A673 (cell line): ENCODE results near the gene MSI2. TPM values are rescaled to one million over a fixed set of nuclear protein-coding genes. Genes with fewer than 3 reads are reported as not detected.

Experiments used
- BruUV-seq: library from RNA; stranded (reverse); fragments of 400-500 nt; replicated peaks from 2 replicates; lab custom pipeline; 2021; lab: Mats Ljungman, UMichigan
- CTCF ChIA-PET: fragments of 300-600 bp; sonication (Branson Sonifier 250); formaldehyde crosslinking; loops from one replicate; lab custom pipeline; 2022; ENCODE audit warnings: antibody characterized with exemption; lab: Charles Lee
- POLR2A ChIA-PET: fragments of 300-600 bp; sonication (Branson Sonifier 250); formaldehyde crosslinking; loops from one replicate; lab custom pipeline; 2022; ENCODE audit warnings: antibody characterized with exemption; ENCODE audit not compliant: low non-redundant PET; lab: Charles Lee
- DNase-seq: peaks from one replicate; pipeline ENCODE4 v3.0.0-alpha.2; 2015; ENCODE audit warnings: low spot score
- H3K27ac ChIP-seq: fragments of 200-600 bp; sonication (generic); 2 replicates; pipeline ENCODE4 v1.5.1; 2016; ENCODE audit warnings: mixed run types, low read depth, mild to moderate bottlenecking, mixed read lengths, antibody characterized with exemption, low read length; ENCODE audit not compliant: poor library complexity, severe bottlenecking
- H3K27me3 ChIP-seq: fragments of 200-600 bp; sonication (generic); replicated peaks from 2 replicates; pipeline ENCODE4 v1.6.1; 2017; ENCODE audit warnings: mixed run types, low read depth, mild to moderate bottlenecking, mixed read lengths, antibody characterized with exemption, low read length; ENCODE audit not compliant: insufficient read depth, poor library complexity
- H3K36me3 ChIP-seq: fragments of 200-600 bp; sonication (generic); 2 replicates; pipeline ENCODE4 v1.6.1; 2016; ENCODE audit warnings: mixed run types, mild to moderate bottlenecking, mixed read lengths, antibody characterized with exemption, low read length; ENCODE audit not compliant: insufficient read depth, poor library complexity, severe bottlenecking
- H3K4me1 ChIP-seq: fragments of 200-600 bp; sonication (generic); 2 replicates; pipeline ENCODE4 v1.6.1; 2017; ENCODE audit warnings: mixed run types, mild to moderate bottlenecking, mixed read lengths, antibody characterized with exemption, low read length; ENCODE audit not compliant: insufficient read depth, poor library complexity, severe bottlenecking
- H3K4me3 ChIP-seq: fragments of 200-600 bp; sonication (generic); 2 replicates; pipeline ENCODE4 v1.5.1; 2016; ENCODE audit warnings: low read depth, mixed run types, mild to moderate bottlenecking, mixed read lengths, low read length; ENCODE audit not compliant: poor library complexity, severe bottlenecking
- H3K9me3 ChIP-seq: fragments of 200-600 bp; sonication (generic); 2 replicates; pipeline ENCODE4 v1.6.1; 2016; ENCODE audit warnings: mixed run types, low read depth, mild to moderate bottlenecking, mixed read lengths, antibody characterized with exemption, low read length; ENCODE audit not compliant: poor library complexity, severe bottlenecking
- EZH2 ChIP-seq: fragments of 200-600 bp; sonication (generic); IDR thresholded peaks from 2 replicates; pipeline ENCODE4 v1.6.1; 2017; ENCODE audit warnings: borderline replicate concordance, low read depth, mild to moderate bottlenecking, mixed read lengths, antibody characterized with exemption, low read length; ENCODE audit not compliant: poor library complexity, severe bottlenecking
- intact Hi-C: fragments of 100-400 bp; cut with micrococcal nuclease; formaldehyde crosslinking; loops from one replicate; pipeline ENCODE4 v1.10.0; 2022; ENCODE audit not compliant: unreplicated experiment
- total RNA-seq: library from RNA; stranded (reverse); gene quantifications from 2 replicates; pipeline ENCODE4 v1.2.3, GENCODE V29; 2021
- TF ChIP-seq, protein P1 (sequence below): fragments of 300-800, 200-600 bp; sonication (generic); conservative IDR thresholded peaks from 2 replicates; pipeline ENCODE4 v1.5.1; 2017; ENCODE audit warnings: low read depth, mild to moderate bottlenecking, antibody characterized with exemption, low read length, moderate library complexity, mixed read lengths

The MSI2 gene
- total RNA-seq, 1 experiment from 2014 or later, result 108 TPM

DNA sequence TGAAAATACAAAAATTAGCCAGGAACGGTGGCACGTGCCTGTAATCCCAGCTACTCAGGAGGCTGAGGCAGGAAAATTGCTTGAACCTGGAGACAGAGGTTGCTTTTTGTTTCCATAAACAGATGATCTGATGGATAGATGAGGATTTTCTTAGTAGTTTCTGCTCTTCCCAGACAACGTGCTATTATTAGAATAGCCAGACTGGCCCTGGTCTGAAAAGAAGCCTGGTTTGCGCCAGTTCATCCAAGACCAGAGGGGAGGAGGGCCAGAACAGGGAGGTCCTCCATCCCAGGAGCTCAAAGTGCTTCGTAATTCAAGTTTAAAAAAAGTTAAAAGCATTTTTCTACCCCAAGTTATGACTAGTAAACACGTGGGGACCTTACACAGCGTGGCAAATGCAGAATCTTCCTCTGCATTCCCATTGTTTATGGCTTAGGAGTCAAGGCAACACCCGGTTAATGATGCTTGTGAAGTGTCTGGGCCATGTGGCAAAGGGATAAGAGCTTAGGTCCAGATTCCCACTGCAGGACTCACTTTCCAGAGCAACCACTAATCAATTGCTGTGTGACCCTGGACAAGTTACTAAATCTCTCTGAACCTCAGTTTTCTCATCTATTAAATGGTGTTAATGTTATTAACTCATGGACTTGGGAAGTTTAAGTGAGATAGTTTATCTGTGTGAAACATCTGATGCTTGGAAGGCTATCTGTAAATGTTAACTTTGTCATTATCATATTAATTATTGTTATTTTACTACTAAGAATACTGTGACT lies 283.4 kb downstream of the MSI2 start:
- BruUV-seq, result no TSS peak
- no peak overlapping the region for H3K27ac ChIP-seq
- DNase-seq, result no peak
- H3K36me3 ChIP-seq, result no peaks in the 10 kb centered on the region
- TF ChIP-seq, protein P1, sequence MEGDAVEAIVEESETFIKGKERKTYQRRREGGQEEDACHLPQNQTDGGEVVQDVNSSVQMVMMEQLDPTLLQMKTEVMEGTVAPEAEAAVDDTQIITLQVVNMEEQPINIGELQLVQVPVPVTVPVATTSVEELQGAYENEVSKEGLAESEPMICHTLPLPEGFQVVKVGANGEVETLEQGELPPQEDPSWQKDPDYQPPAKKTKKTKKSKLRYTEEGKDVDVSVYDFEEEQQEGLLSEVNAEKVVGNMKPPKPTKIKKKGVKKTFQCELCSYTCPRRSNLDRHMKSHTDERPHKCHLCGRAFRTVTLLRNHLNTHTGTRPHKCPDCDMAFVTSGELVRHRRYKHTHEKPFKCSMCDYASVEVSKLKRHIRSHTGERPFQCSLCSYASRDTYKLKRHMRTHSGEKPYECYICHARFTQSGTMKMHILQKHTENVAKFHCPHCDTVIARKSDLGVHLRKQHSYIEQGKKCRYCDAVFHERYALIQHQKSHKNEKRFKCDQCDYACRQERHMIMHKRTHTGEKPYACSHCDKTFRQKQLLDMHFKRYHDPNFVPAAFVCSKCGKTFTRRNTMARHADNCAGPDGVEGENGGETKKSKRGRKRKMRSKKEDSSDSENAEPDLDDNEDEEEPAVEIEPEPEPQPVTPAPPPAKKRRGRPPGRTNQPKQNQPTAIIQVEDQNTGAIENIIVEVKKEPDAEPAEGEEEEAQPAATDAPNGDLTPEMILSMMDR, result no peak
- TF ChIP-seq EZH2, result no peak
- ChIA-PET POLR2A (no interaction called here), CTCF (no interaction called here)
- H3K4me1 ChIP-seq, result peaks cover 68% of the 10 kb centered on the region
- H3K4me3 ChIP-seq, result no peak overlapping the region
- no peaks in the 10 kb centered on the region for H3K9me3 ChIP-seq
- H3K27me3 ChIP-seq, result no peaks in the 10 kb centered on the region
- intact Hi-C loops, result loop anchor here (10.0 kb wide), 1 partner anchor 115 kb away; no protein-coding TSS in a partner anchor

DNA sequence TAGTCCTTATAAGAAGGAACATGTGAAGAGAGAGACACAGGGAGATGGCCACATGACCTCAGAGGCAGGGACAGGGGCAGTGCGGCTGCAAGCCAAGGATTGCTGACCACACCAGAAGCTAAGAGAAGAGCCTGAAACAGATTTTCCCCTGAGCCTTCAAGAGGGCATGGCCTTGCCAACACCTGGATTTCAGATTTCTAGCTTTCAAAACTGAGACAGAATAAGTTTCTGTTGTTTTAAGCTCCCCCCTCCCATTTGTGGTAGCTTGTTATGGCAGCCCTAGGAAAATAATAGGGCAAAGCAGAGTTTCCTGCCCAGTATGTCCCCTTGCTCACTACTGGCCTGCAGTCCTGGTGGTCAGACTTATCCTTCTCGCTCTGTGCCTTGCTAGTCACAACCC lies 284.3 kb downstream of the MSI2 start:
- H3K27ac ChIP-seq, result no peak overlapping the region
- POLR2A ChIA-PET, result no interaction called here
- intact Hi-C loops, result loop anchor here (10.0 kb wide), 1 partner anchor 116 kb away; no protein-coding TSS in a partner anchor

DNA sequence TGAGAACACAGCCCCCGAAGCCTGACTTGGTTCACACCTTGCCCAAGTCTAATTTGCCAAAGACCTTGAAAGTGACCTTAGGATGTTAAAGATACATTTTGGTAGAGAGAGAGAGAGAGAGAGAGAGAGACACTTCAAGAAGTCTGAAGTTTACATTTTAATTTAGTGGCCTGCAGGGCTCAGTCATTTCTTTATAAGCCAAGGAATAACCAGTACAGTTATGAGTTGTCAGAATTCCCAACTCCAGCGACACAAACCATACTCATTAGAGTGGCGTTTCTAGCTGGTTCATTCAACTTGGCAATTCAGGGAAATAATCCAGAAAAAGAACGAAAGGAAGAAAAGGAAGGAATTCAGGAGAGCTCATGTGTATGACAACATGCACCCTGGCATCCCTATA lies 284.7 kb downstream of the MSI2 start:
- CTCF ChIA-PET, result interaction anchor here (0.7 to 1.3 kb wide), 2 partner anchors 131 to 286 kb away, joined by 3 to 5 read pairs; no protein-coding TSS in a partner anchor
- no TSS peak for BruUV-seq
- no peak overlapping the region for H3K27ac ChIP-seq
- intact Hi-C loops, result loop anchor here (10.0 kb wide), 1 partner anchor 116 kb away; no protein-coding TSS in a partner anchor
- POLR2A ChIA-PET, result no interaction called here
- DNase-seq, result no peak
- no peaks in the 10 kb centered on the region for H3K36me3 ChIP-seq
- H3K9me3 ChIP-seq, result no peaks in the 10 kb centered on the region
- H3K4me3 ChIP-seq, result no peak overlapping the region
- no peaks in the 10 kb centered on the region for H3K27me3 ChIP-seq
- TF ChIP-seq EZH2, result no peak
- TF ChIP-seq, protein P1, result no peak
- H3K4me1 ChIP-seq, result peaks cover 68% of the 10 kb centered on the region

More for the DNA sequence above, 284.3 kb downstream of the MSI2 start:
- Histone ChIP-seq H3K27me3 (no peaks in the 10 kb centered on the region), H3K4me1 (peaks cover 68% of the 10 kb centered on the region), H3K36me3 (no peaks in the 10 kb centered on the region), H3K9me3 (no peaks in the 10 kb centered on the region), H3K4me3 (no peak overlapping the region)
- DNase-seq, result no peak
- TF ChIP-seq EZH2, result no peak
- TF ChIP-seq, protein P1, result no peak
- CTCF ChIA-PET, result no interaction called here
- BruUV-seq, result no TSS peak
